Right lobe of liver (tissue), 4 donors: ENCODE results near the gene CLEC3B.

Experiments used
- CTCF ChIP-seq, 4 donors: fragments of 200-600 bp in 3 of 4; fragments of 450-650 bp in 1 of 4; IDR thresholded peaks; one replicate each; pipeline versions ENCODE4 v1.5.1 to v1.8.0; 2016 to 2022; ENCODE audit warnings: antibody characterized with exemption in 4 of 4, mild to moderate bottlenecking in 2 of 4
- POLR2A ChIP-seq: fragments of 450-650 bp; IDR thresholded peaks from one replicate; pipeline ENCODE4 v1.6.1; 2017; ENCODE audit warnings: antibody characterized with exemption, mild to moderate bottlenecking
- donor health status: DM: no; HTN: no; CAD: no.
- donor health status: DM: no; HTN: no; CAD: no.
- donor health status: DM: no; HTN: yes; CAD: no.

GRCh38 chr3:45055032-45055410 lies 28.9 kb downstream of the CLEC3B start:
- TF ChIP-seq CTCF (IDR thresholded peaks at IDR 0.05) (no peak), POLR2A (no peak)
